ENCODE results near the gene THBS2.

The THBS2 gene

GRCh38 chr6:169248521-169248971 is 5.1 kb downstream of the THBS2 start:
- Histone ChIP-seq H3K4me3 (ENCODE audit: low read length, poor library complexity, severe bottlenecking) (no peak overlapping the region), H3K9me3 (ENCODE audit: insufficient read depth, low read depth, low read length) (no peaks in the 10 kb centered on the region; the same call in 1 of the 2 replicates), H3K36me3 (ENCODE audit: insufficient read depth, low read length) (no peaks in the 10 kb centered on the region)

DNA sequence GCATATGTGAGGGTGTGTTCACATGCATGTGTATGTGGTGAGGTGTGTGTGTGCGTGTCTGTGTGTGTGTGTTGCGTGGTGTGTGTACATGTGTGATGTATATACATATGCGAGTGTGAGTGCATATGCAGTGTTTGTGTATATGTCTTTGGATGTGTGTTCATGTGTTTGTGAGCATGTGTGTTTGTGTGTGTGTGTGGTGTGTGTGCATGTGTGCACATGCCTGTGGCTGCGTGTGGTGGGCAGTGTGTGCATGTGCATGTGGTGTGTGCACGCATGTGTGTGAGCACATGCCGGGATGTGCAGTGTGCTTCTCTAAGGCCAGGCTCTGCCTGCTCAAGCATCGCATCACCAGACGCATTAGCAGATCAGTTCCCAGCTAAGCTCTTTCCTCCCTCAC is 5.7 kb downstream of the THBS2 start:
- TF ChIP-seq CTCF (conservative IDR thresholded peaks at IDR 0.05; ENCODE audit: low read length) (no peak), EZH2phosphoT487 (IDR thresholded peaks at IDR 0.05; ENCODE audit: borderline replicate concordance) (no peak)
- Histone ChIP-seq H4K20me1 (ENCODE audit: insufficient read depth, low read length, poor library complexity, severe bottlenecking) (no peaks in the 10 kb centered on the region), H3K9me3 (ENCODE audit: insufficient read depth, low read depth, low read length) (peaks cover 4% of the 10 kb centered on the region; the same call in 1 of the 2 replicates), H3K4me2 (ENCODE audit: low read depth, low read length, poor library complexity, severe bottlenecking) (no peak overlapping the region), H3K36me3 (ENCODE audit: insufficient read depth, low read length) (no peaks in the 10 kb centered on the region), H3K9ac (ENCODE audit: low read depth, low read length, poor library complexity, severe bottlenecking) (no peak overlapping the region), H2AFZ (ENCODE audit: low read length) (no peak overlapping the region), H3K4me1 (ENCODE audit: insufficient read depth, low read length, poor library complexity, severe bottlenecking) (no peaks in the 10 kb centered on the region), H3K9me2 (replicated peaks; ENCODE audit: low read depth, low read length) (no peaks in the 10 kb centered on the region), H3K79me2 (ENCODE audit: insufficient read depth, low read length) (no peaks in the 10 kb centered on the region), H3K27me3 (ENCODE audit: insufficient read depth, low read length, poor library complexity, severe bottlenecking) (no peaks in the 10 kb centered on the region), H3K4me3 (ENCODE audit: low read length, poor library complexity, severe bottlenecking) (no peak overlapping the region), H3F3A (ENCODE audit: low read depth) (no peaks in the 10 kb centered on the region)

More at GRCh38 chr6:169248521-169248971, 5.1 kb downstream of the THBS2 start:
- no peaks in the 10 kb centered on the region for H3K27me3 ChIP-seq (ENCODE audit: insufficient read depth, low read length, poor library complexity, severe bottlenecking)
- no peak overlapping the region for H2AFZ ChIP-seq (ENCODE audit: low read length)
- no peaks in the 10 kb centered on the region for H3K79me2 ChIP-seq (ENCODE audit: insufficient read depth, low read length)
- no peaks in the 10 kb centered on the region for H3K4me1 ChIP-seq (ENCODE audit: insufficient read depth, low read length, poor library complexity, severe bottlenecking)
- no peak overlapping the region for H3K4me2 ChIP-seq (ENCODE audit: low read depth, low read length, poor library complexity, severe bottlenecking)
- H3F3A ChIP-seq (ENCODE audit: low read depth): no peaks in the 10 kb centered on the region
- no peak for TF ChIP-seq EZH2phosphoT487 (IDR thresholded peaks at IDR 0.05; ENCODE audit: borderline replicate concordance)
- TF ChIP-seq CTCF (conservative IDR thresholded peaks at IDR 0.05; ENCODE audit: low read length): no peak
- H3K9ac ChIP-seq (ENCODE audit: low read depth, low read length, poor library complexity, severe bottlenecking): no peak overlapping the region
- H4K20me1 ChIP-seq (ENCODE audit: insufficient read depth, low read length, poor library complexity, severe bottlenecking): no peaks in the 10 kb centered on the region
- H3K9me2 ChIP-seq (replicated peaks; ENCODE audit: low read depth, low read length): no peaks in the 10 kb centered on the region

- TF ChIP-seq CTCF (conservative IDR thresholded peaks at IDR 0.05; ENCODE audit: low read length) (no peak), EZH2phosphoT487 (IDR thresholded peaks at IDR 0.05; ENCODE audit: borderline replicate concordance) (no peak)
- H3K4me2 ChIP-seq (ENCODE audit: low read depth, low read length, poor library complexity, severe bottlenecking): no peak overlapping the region
- H4K20me1 ChIP-seq (ENCODE audit: insufficient read depth, low read length, poor library complexity, severe bottlenecking): no peaks in the 10 kb centered on the region
- no peaks in the 10 kb centered on the region for H3K27me3 ChIP-seq (ENCODE audit: insufficient read depth, low read length, poor library complexity, severe bottlenecking)
- no peak overlapping the region for H2AFZ ChIP-seq (ENCODE audit: low read length)
- H3F3A ChIP-seq (ENCODE audit: low read depth): no peaks in the 10 kb centered on the region
- no peaks in the 10 kb centered on the region for H3K4me1 ChIP-seq (ENCODE audit: insufficient read depth, low read length, poor library complexity, severe bottlenecking)
- peaks cover 6% of the 10 kb centered on the region; the same call in 1 of the 2 replicates for H3K9me3 ChIP-seq (ENCODE audit: insufficient read depth, low read depth, low read length)
- H3K36me3 ChIP-seq (ENCODE audit: insufficient read depth, low read length): no peaks in the 10 kb centered on the region
- no peaks in the 10 kb centered on the region for H3K9me2 ChIP-seq (replicated peaks; ENCODE audit: low read depth, low read length)
- no peaks in the 10 kb centered on the region for H3K79me2 ChIP-seq (ENCODE audit: insufficient read depth, low read length)
- no peak overlapping the region for H3K9ac ChIP-seq (ENCODE audit: low read depth, low read length, poor library complexity, severe bottlenecking)
- no peak overlapping the region for H3K4me3 ChIP-seq (ENCODE audit: low read length, poor library complexity, severe bottlenecking)
Observed at GRCh38 chr6:169247419-169247818, 6.2 kb downstream of the THBS2 start.
